ENCODE results near the gene OCA2. TPM values are rescaled to one million over a fixed set of nuclear protein-coding genes. Genes with fewer than 3 reads are reported as not detected.

Gene OCA2
- total RNA-seq, 1 experiment from 2014 or later = 0.57 TPM

DNA sequence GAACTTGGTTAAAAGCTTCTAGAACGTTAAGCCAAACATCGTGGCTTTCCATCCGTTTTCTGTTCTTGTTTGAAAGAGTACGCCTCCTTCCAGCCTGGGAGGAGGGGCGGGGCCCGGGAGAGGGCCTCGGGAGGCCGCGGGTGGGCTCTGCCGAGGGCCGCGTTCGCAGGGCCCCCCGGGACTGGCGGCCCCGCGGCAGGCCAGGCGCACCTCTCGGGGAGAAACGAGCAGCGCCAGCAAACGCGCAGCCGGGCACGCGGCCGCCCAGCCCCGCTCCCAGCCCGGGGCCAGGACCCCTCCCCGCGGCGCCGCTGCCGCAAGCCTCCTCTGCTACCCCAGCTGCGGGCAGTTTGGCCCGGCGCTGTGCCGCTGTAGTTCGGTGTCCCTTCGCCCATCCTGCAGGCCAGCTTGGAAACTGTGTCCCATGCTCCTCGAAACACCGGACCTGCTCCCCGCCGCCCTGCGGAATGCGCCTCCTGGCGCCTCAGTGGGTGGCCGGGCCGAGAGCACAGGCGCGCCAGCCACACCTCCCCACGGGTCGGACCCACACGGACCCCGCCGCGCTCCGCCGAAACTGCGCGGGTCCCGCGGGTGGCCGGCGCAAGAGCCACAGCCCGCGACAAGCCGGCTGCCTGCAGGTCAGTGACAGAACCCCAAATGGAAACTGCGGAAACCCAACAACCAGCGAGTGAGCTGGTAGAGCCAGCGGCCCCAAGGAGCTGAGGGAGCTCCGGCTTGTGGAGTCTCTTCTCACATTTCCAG lies 2.3 kb downstream of the OCA2 start:
- Histone ChIP-seq H3K36me3 (ENCODE audit: control insufficient read depth, insufficient read depth, low read length) (no peaks in the 10 kb centered on the region; the same call in 1 of the 2 replicates), H3K4me3 (ENCODE audit: low read depth, low read length) (no peak overlapping the region), H3K9me3 (no peaks in the 10 kb centered on the region), H3K27me3 (replicated peaks; ENCODE audit: control insufficient read depth, insufficient read depth, low read length) (no peaks in the 10 kb centered on the region), H3K4me1 (peaks cover 7% of the 10 kb centered on the region)
- TF ChIP-seq CTCF (IDR thresholded peaks at IDR 0.05; ENCODE audit: insufficient read depth in 1 of 2, low read depth in 1 of 2, low read length in 1 of 2, severe bottlenecking in 1 of 2, unreplicated experiment in 1 of 2) = no peak
- Mint-ChIP-seq H3K4me1 (ENCODE audit: low read depth, unreplicated experiment) (peaks cover 11% of the 10 kb centered on the region), H3K27ac (ENCODE audit: unreplicated experiment) (no peak overlapping the region), H3K27me3 (ENCODE audit: insufficient read depth, unreplicated experiment) (peaks cover 16% of the 10 kb centered on the region), H3K36me3 (ENCODE audit: insufficient read depth, unreplicated experiment) (peaks cover 6% of the 10 kb centered on the region), H3K9me3 (ENCODE audit: unreplicated experiment) (no peaks in the 10 kb centered on the region), H3K4me3 (ENCODE audit: unreplicated experiment) (no peak overlapping the region)
- ChIA-PET CTCF (interaction anchor here (0.7 kb wide), 1 partner anchor 786 kb away, joined by 3 read pairs; no protein-coding TSS in a partner anchor), POLR2A (no interaction called here)
- no TSS peak for BruUV-seq (replicated peaks)
- DNase-seq = no peak
- intact Hi-C loops (cut with micrococcal nuclease; ENCODE audit: unreplicated experiment) = loop anchor here (10.0 kb wide), 1 partner anchor 1212 kb away; no protein-coding TSS in a partner anchor

GRCh38 chr15:28096411-28096669 lies 2.8 kb downstream of the OCA2 start:
- no peaks in the 10 kb centered on the region for H3K27me3 ChIP-seq (replicated peaks; ENCODE audit: control insufficient read depth, insufficient read depth, low read length)
- POLR2A ChIA-PET = no interaction called here
- H3K4me3 ChIP-seq (ENCODE audit: low read depth, low read length) = no peak overlapping the region
- peaks cover 16% of the 10 kb centered on the region for H3K27me3 Mint-ChIP-seq (ENCODE audit: insufficient read depth, unreplicated experiment)
- no peak for TF ChIP-seq CTCF (IDR thresholded peaks at IDR 0.05; ENCODE audit: insufficient read depth in 1 of 2, low read depth in 1 of 2, low read length in 1 of 2, severe bottlenecking in 1 of 2, unreplicated experiment in 1 of 2)
- CTCF ChIA-PET = interaction anchor here (0.7 kb wide), 1 partner anchor 786 kb away, joined by 3 read pairs; no protein-coding TSS in a partner anchor
- peaks cover 6% of the 10 kb centered on the region for H3K36me3 Mint-ChIP-seq (ENCODE audit: insufficient read depth, unreplicated experiment)
- peaks cover 11% of the 10 kb centered on the region for H3K4me1 Mint-ChIP-seq (ENCODE audit: low read depth, unreplicated experiment)
- H3K27ac Mint-ChIP-seq (ENCODE audit: unreplicated experiment) = no peak overlapping the region
- H3K4me3 Mint-ChIP-seq (ENCODE audit: unreplicated experiment) = peak overlapping the region; percentile 62
- no peaks in the 10 kb centered on the region for H3K9me3 Mint-ChIP-seq (ENCODE audit: unreplicated experiment)
- H3K36me3 ChIP-seq (ENCODE audit: control insufficient read depth, insufficient read depth, low read length) = no peaks in the 10 kb centered on the region; the same call in 1 of the 2 replicates
- no peak for DNase-seq
- peaks cover 2% of the 10 kb centered on the region for H3K9me3 ChIP-seq
- intact Hi-C loops (cut with micrococcal nuclease; ENCODE audit: unreplicated experiment) = loop anchor here (10.0 kb wide), 1 partner anchor 1212 kb away; no protein-coding TSS in a partner anchor
- BruUV-seq (replicated peaks) = no TSS peak
- peaks cover 7% of the 10 kb centered on the region for H3K4me1 ChIP-seq

- peaks cover 10% of the 10 kb centered on the region for H3K27me3 Mint-ChIP-seq (ENCODE audit: insufficient read depth, unreplicated experiment)
- intact Hi-C loops (cut with micrococcal nuclease; ENCODE audit: unreplicated experiment) = loop anchor here (10.0 kb wide), 1 partner anchor 1210 kb away; no protein-coding TSS in a partner anchor
- no peaks in the 10 kb centered on the region; the same call in 1 of the 2 replicates for H3K36me3 ChIP-seq (ENCODE audit: control insufficient read depth, insufficient read depth, low read length)
- H3K4me1 ChIP-seq = peaks cover 7% of the 10 kb centered on the region
- H3K9me3 Mint-ChIP-seq (ENCODE audit: unreplicated experiment) = peaks cover 13% of the 10 kb centered on the region
- POLR2A ChIA-PET = no interaction called here
- DNase-seq = peak in 1 of 2 experiments; percentile 20
- H3K4me3 Mint-ChIP-seq (ENCODE audit: unreplicated experiment) = peak overlapping the region; percentile 62
- peaks cover 6% of the 10 kb centered on the region for H3K9me3 ChIP-seq
- CTCF ChIA-PET = no interaction called here
- BruUV-seq (replicated peaks) = no TSS peak
- no peaks in the 10 kb centered on the region for H3K27me3 ChIP-seq (replicated peaks; ENCODE audit: control insufficient read depth, insufficient read depth, low read length)
- H3K27ac Mint-ChIP-seq (ENCODE audit: unreplicated experiment) = no peak overlapping the region
- H3K4me1 Mint-ChIP-seq (ENCODE audit: low read depth, unreplicated experiment) = peaks cover 6% of the 10 kb centered on the region
- H3K4me3 ChIP-seq (ENCODE audit: low read depth, low read length) = peak overlapping the region; percentile 23
- H3K36me3 Mint-ChIP-seq (ENCODE audit: insufficient read depth, unreplicated experiment) = peaks cover 6% of the 10 kb centered on the region
- TF ChIP-seq CTCF (IDR thresholded peaks at IDR 0.05; ENCODE audit: insufficient read depth in 1 of 2, low read depth in 1 of 2, low read length in 1 of 2, severe bottlenecking in 1 of 2, unreplicated experiment in 1 of 2) = no peak
These were observed 4.2 kb downstream of the OCA2 start for GRCh38 chr15:28094732-28095521.

All from Caco-2 (cell line).